PFSK-1 (cell line): Measurements from ENCODE around the gene CR1.

Experiments
- POLR2AphosphoS5 ChIP-seq: IDR thresholded peaks from 2 replicates; pipeline ENCODE4 v1.6.1; 2012; ENCODE audit warnings: low read depth, mild to moderate bottlenecking, control low read depth, low read length, moderate library complexity
- SIN3A ChIP-seq: IDR thresholded peaks from 2 replicates; pipeline ENCODE4 v1.6.1; 2012; ENCODE audit warnings: mild to moderate bottlenecking, low read length, moderate library complexity, borderline replicate concordance; ENCODE audit not compliant: insufficient read depth
- TAF1 ChIP-seq: IDR thresholded peaks from 2 replicates; pipeline ENCODE4 v1.6.1; 2012; ENCODE audit warnings: low read length, control low read depth, borderline replicate concordance; ENCODE audit not compliant: insufficient read depth
- TF ChIP-seq, protein P1 (sequence below), 2 experiments: IDR thresholded peaks; 2 replicates each; pipeline versions ENCODE4 v1.6.1 to v1.8.0; 2011 to 2012; ENCODE audit warnings: low read depth in 2 of 2, low read length in 2 of 2, control low read depth in 1 of 2, inconsistent platforms in 1 of 2, mild to moderate bottlenecking in 1 of 2, moderate library complexity in 1 of 2; ENCODE audit not compliant: insufficient read depth in 1 of 2

GRCh38 chr1:207501071-207501470, 5.1 kb downstream of the CR1 start:
- TF ChIP-seq TAF1 (no peak), POLR2AphosphoS5 (no peak), SIN3A (no peak)
- TF ChIP-seq, protein P1, sequence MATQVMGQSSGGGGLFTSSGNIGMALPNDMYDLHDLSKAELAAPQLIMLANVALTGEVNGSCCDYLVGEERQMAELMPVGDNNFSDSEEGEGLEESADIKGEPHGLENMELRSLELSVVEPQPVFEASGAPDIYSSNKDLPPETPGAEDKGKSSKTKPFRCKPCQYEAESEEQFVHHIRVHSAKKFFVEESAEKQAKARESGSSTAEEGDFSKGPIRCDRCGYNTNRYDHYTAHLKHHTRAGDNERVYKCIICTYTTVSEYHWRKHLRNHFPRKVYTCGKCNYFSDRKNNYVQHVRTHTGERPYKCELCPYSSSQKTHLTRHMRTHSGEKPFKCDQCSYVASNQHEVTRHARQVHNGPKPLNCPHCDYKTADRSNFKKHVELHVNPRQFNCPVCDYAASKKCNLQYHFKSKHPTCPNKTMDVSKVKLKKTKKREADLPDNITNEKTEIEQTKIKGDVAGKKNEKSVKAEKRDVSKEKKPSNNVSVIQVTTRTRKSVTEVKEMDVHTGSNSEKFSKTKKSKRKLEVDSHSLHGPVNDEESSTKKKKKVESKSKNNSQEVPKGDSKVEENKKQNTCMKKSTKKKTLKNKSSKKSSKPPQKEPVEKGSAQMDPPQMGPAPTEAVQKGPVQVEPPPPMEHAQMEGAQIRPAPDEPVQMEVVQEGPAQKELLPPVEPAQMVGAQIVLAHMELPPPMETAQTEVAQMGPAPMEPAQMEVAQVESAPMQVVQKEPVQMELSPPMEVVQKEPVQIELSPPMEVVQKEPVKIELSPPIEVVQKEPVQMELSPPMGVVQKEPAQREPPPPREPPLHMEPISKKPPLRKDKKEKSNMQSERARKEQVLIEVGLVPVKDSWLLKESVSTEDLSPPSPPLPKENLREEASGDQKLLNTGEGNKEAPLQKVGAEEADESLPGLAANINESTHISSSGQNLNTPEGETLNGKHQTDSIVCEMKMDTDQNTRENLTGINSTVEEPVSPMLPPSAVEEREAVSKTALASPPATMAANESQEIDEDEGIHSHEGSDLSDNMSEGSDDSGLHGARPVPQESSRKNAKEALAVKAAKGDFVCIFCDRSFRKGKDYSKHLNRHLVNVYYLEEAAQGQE (IDR thresholded peaks at IDR 0.05; ENCODE audit: insufficient read depth in 1 of 2, low read depth in 2 of 2, low read length in 2 of 2) = no peak
